Measurements from ENCODE around the gene ALK.

DNA sequence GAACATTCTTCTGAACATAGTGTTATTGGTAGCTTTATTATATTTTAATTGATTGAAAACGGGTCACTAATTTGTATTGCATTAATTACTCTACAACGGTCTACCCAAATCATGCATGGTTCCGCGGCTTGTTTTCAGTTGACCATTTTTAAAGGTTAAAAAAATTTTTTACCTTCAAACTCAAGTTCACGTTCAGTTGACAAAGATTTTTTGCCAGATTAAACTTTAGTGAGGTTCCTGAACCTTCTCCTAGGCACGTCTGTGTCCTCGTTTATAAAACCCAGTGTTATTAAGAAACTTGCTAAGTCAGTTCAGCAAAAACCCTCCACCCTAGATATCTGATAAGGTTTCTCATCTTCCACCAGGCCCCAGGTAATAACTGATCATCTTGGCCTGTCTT is 331.2 kb downstream of the ALK start:
- TF ChIP-seq POLR2AphosphoS5 (IDR thresholded peaks at IDR 0.05; ENCODE audit: low read depth, low read length), result no peak
- no peak for TF ChIP-seq REST (IDR thresholded peaks at IDR 0.05; ENCODE audit: insufficient read depth in 1 of 2, low read depth in 2 of 2, low read length in 2 of 2)
- TF ChIP-seq SIN3A (IDR thresholded peaks at IDR 0.05; ENCODE audit: borderline replicate concordance, insufficient read depth, low read length), result no peak
- TF ChIP-seq TAF1 (IDR thresholded peaks at IDR 0.05; ENCODE audit: borderline replicate concordance, insufficient read depth, low read length), result no peak
